PC-3 (cell line): Measurements from ENCODE around the gene PACSIN3.

Experiments
- CTCF ChIP-seq: fragments of 300-600 bp; sonication (generic); conservative IDR thresholded peaks from 2 replicates; pipeline ENCODE4 v1.5.1; 2017; ENCODE audit warnings: antibody characterized with exemption, low read depth, mild to moderate bottlenecking, low read length
- EZH2 ChIP-seq: fragments of 300-600 bp; sonication (generic); IDR thresholded peaks from one replicate; pipeline ENCODE4 v1.6.1; 2017; ENCODE audit warnings: antibody characterized with exemption, mild to moderate bottlenecking, low read length; ENCODE audit not compliant: unreplicated experiment
- EZH2phosphoT487 ChIP-seq: fragments of 300-600 bp; sonication (generic); IDR thresholded peaks from 2 replicates; pipeline ENCODE4 v1.6.1; 2018; ENCODE audit warnings: mild to moderate bottlenecking, antibody characterized with exemption, low read length, borderline replicate concordance

GRCh38 chr11:47234669-47235100, 48.5 kb upstream of the PACSIN3 start:
- no peak for TF ChIP-seq CTCF
- TF ChIP-seq EZH2 = no peak
- TF ChIP-seq EZH2phosphoT487 = no peak
